ENCODE results near the gene ACVR1B.
A peak's percentile ranks its signal among the peaks of the same experiment; 100 is the strongest.

ACVR1B gene

GRCh38 chr12:52022841-52023181 is 71.3 kb downstream of the ACVR1B start:
- no peak for DNase-seq (ENCODE audit: low spot score)

GRCh38 chr12:52023182-52023975 is 71.9 kb downstream of the ACVR1B start:
- peak; percentile 89 for DNase-seq (ENCODE audit: low spot score)

GRCh38 chr12:52023976-52024688 is 72.6 kb downstream of the ACVR1B start:
- DNase-seq (ENCODE audit: low spot score) = no peak

DNA sequence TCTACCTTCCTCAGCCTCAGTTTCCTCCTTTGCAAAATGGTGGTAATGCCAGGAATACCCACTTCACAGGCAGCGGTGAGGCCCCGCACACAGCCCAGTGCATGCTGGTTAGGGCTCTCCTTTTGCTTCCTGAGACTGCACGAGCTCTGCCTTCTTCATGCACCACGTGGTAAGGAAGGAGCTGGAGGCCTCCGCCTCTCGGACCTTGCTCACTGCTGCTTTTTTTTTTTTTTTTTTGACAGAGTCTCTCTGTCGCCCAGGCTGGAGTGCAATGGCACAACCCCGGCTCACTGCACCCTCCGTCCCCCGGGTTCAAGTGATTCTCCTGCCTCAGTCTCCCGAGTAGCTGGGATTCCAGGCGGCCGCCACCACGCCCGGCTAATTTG is 73.3 kb downstream of the ACVR1B start:
- peak; percentile 71 for DNase-seq (ENCODE audit: low spot score)

DNA sequence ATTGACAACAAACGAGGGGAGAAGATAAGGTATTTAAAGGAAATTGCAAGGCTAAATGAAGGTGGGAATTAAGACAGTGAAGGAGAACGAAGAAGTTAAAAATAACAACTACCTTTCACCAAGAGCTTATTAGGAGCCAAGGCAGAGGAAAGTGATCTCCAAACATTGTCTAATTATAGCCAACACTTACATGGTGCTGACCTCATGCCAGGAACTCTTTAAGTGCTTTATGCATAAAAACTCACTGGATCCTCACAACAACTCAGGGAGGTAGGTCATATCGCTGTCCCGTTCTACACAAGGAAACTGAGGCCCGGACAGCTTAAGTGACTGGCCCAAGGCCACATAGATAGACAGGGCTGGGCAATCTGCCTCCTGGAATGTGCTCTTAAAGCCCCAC is 74.8 kb downstream of the ACVR1B start:
- DNase-seq (ENCODE audit: low spot score) = no peak

GRCh38 chr12:52027085-52027843 is 75.8 kb downstream of the ACVR1B start:
- DNase-seq (ENCODE audit: low spot score) = no peak

DNA sequence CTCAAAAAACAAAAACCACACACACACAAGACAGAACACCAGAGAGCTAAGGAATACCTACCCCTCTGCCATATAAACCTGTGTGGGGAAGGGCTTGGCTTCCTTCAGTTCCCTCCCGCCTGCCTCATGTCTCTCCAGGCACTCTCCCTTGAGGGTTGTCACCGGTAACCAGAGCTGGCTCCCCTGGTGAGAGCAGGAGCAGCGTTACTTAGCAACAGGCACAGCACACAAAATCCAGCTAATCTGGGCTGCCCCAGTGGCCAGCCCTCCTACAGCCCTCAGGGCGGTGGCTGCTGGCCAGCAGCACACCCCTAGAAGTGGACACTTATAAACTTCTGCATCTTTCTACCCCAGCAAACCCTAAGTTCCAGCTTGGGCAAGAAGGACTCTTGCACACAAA is 78.2 kb downstream of the ACVR1B start:
- no peak for DNase-seq (ENCODE audit: low spot score)

- DNase-seq (ENCODE audit: low spot score) = no peak
Observed at GRCh38 chr12:52032446-52032803, 80.9 kb downstream of the ACVR1B start.

DNA sequence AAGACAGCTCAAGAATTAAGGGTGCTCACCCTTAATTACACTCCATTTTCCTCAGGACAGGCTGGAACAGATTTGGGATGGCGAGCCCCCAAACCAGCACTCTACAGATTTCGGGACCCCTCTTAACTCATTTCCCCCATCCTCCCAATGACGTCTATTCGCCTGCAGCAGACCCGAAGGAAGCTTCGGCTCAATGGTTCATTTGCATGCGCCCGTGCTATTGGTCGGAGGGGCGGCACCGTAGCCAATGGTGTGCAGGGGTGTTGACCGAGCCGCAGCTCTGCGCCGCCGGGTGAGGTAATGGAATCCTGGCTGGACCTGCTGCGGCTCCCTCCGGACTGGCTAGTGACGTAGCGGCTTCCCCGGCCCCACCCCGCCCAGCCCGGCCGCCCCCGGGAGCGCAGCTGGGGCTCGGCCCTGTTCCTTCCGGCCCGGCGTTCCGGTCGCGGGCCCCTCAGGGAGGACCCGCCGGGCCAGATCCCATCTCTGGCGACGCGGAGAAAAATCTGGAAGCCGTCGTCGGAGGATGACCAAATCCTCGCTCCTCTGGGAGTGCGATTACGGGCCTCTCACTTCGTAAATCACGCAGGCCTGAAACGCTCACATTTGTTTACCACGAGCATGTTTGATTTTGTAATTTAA is 81.4 kb downstream of the ACVR1B start:
- peak; percentile 87 for DNase-seq (ENCODE audit: low spot score)

DNA sequence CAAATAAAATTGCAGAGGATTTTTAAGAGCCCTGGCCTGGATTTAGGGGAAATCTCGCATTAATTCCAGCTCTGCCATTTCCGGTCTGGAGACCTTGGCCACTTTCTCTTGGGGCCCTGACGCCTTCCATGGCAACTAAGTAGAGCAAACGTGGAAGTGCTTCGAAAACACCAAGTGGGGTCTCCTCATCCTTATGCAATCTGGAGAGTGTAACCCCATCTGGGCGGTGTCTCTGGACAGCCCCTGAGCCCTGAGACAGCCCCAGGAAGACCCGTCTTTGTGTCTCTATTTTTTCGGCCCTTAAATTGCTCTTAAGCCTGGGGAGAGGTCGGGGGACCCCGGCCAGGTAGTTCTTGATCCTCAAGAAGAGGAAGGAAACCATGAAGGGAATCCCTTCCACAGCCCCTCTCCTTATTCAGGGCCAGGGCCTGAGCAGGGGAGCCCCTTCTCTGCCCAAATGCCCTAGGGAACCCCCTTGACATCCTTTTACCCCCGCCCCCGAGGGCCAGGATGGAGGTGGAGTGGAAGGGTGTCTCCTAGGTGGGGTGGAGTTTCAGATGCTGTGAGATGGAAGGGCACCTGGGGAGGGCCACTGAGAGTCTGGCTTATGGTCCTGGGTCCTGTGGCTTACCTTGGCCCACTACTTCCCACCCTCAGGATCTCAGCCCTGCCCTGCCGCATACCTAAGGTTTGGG is 82.1 kb downstream of the ACVR1B start:
- DNase-seq (ENCODE audit: low spot score) = no peak

GRCh38 chr12:52035190-52035589 is 83.7 kb downstream of the ACVR1B start:
- no peak for DNase-seq (ENCODE audit: low spot score)

DNA sequence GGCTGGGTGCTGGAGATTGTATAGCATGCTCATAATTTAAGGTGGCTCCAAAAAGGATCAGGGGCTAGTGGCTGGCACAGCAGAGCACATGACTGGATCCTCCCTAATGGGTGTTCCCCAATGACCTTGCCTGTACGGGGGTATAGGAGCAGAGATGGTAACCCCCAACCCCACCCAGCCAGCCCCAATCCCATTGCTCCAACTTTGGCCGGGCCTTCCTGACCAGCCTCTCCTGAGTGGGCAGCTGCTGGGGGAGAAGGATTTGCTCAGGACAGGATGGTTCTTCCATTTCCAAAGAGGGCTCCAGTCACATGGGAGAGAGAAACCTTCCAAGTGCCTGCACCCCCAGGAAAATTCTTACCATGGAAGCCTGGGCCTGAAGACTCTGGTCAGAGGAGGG is 84.4 kb downstream of the ACVR1B start:
- DNase-seq (ENCODE audit: low spot score) = no peak

GRCh38 chr12:52036587-52037171 is 85.2 kb downstream of the ACVR1B start:
- DNase-seq (ENCODE audit: low spot score) = peak; percentile 76

DNA sequence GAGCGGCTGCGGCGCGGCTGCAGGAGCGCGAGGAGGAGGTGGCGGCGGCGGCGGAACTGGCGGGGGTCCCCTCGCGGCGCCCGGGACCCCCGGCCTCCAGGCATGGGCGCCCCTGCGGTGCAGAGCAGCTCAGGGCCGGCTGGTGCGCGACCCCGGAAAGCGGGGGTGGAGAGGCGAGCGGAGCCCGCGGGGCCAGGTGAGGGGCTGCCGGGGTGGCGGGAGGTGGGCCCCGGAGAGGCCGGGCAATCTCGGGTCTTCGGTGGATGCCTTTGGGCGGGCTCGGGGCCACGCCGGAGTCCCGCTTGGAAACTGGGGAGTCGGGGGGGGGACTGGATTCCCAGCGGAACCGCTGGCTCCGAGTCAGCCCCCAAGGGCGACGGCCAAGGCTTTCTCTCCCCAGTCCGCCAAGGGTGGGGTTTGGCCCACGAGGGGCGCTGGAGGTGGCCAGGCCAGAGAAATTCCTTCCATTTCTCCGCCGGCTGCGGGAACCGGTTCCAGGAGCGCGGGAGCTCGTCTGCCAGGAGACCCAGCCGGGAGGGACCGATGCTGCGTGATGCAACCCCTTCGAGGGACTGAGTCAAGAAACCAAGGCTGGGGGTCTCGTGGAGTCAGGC is 85.9 kb downstream of the ACVR1B start:
- no peak for DNase-seq (ENCODE audit: low spot score)

DNA sequence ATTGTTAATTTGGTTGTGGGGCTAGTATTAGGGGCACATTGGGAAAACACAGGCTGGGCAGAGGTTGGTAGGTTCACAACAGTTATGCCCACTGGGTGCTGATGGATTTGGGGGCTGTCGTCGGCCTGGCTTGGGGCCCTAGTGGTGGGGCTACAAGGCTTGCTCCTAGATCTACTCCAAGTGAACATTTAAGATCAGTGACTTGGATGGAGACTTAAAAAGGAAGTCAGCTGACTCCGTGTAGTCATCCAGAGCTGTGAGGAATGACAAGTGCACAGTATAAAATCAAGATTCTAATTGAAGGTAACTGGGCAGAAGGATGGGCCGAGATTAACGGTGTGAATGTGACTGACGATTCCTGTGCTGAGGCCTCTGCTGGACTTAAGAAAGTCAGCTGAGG is 86.9 kb downstream of the ACVR1B start:
- DNase-seq (ENCODE audit: low spot score) = no peak

DNA sequence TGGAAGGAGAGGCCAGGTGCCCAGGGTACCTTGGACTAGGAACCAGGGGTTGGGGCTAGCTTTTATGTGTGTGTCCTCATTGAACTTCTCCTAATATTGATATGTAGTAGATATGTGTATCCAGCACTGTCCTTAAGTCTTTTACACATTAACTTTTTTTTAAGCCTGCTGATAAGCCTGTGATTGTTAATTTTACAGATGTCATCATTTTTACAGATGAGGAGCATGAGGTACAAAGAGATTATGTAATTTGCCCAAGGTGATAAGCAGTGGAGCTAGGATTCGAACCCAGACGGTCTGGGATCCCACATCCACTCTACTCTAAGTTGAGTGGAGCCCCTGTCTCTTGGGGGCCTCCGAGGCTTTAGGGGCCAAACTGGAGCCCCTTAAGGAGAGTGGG is 89.5 kb downstream of the ACVR1B start:
- DNase-seq (ENCODE audit: low spot score) = no peak

- peak; percentile 38 for DNase-seq (ENCODE audit: low spot score)
Observed at GRCh38 chr12:52041695-52042123, 90.2 kb downstream of the ACVR1B start.

DNA sequence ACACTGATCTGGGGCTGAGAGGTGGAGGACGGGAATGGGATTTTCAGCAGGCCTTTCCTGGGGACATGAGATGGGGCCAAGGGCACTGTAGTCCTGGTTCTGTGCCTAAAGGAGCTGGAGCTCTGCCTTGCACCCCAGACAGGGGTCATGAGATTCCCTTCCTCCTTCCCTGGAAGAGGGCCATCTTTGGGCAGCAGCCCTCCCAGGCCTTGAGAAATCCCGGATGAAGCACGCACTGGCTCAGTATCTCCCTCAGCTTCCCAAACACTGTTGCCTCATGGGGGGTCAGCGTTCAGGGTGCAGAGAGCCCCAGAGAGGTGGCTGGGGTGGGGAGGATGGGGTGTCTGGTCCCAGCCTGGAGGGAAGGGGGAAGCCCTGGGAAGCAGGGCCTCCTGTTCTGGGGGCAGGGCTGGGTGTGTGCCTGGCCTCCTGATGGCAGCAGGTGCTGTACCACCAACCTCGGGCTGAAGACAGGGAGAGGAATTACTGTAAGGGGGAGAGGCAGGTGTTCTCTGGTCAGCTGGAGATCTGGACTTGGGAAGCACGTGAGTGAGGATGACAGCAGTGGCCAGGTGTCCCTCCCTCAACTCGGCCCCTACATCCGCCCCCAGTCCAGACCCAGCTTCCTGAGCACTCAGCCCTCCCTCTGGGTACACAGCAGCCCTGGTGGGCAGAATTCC is 91.3 kb downstream of the ACVR1B start:
- no peak for DNase-seq (ENCODE audit: low spot score)

GRCh38 chr12:52043386-52044212 is 92.1 kb downstream of the ACVR1B start:
- DNase-seq (ENCODE audit: low spot score) = no peak

All from CD4-positive, alpha-beta T cell treated with Interleukin-6 at 100 ng/mL for 8 hours (primary cell).